Neural cell (in vitro differentiated cells): ENCODE data around the gene KLHL35. TPM values are rescaled to one million over a fixed set of nuclear protein-coding genes. Genes with fewer than 3 reads are reported as not detected.

Experiments
- H2AFZ ChIP-seq: fragments of 200-600, 300-800 bp; sonication (generic), shearing (Covaris generic); 2 replicates; pipeline ENCODE4 v1.6.0; 2014; ENCODE audit warnings: low read depth, mild to moderate bottlenecking, antibody characterized with exemption, low read length, moderate library complexity
- H3F3A ChIP-seq: fragments of 200-600 bp; shearing (Covaris generic); 2 replicates; pipeline ENCODE4 v1.6.1; 2016; ENCODE audit warnings: mild to moderate bottlenecking, moderate library complexity, mixed read lengths, antibody characterized with exemption, low read length; ENCODE audit not compliant: insufficient read depth, poor library complexity, severe bottlenecking
- H3K27ac ChIP-seq: fragments of 200-600, 300-800 bp; sonication (generic), shearing (Covaris generic); 2 replicates; pipeline ENCODE4 v1.5.1; 2014; ENCODE audit warnings: mild to moderate bottlenecking, low read length, moderate library complexity
- H3K27me3 ChIP-seq: fragments of 300-800, 200-600 bp; sonication (generic), shearing (Covaris generic); 2 replicates; pipeline ENCODE4 v1.6.0; 2014; ENCODE audit warnings: mild to moderate bottlenecking, low read depth, low read length, moderate library complexity; ENCODE audit not compliant: insufficient read depth
- H3K36me3 ChIP-seq: fragments of 300-800, 200-600 bp; sonication (generic), shearing (Covaris generic); 2 replicates; pipeline ENCODE4 v1.5.1; 2014; ENCODE audit warnings: mild to moderate bottlenecking, antibody characterized with exemption, low read length, moderate library complexity; ENCODE audit not compliant: insufficient read depth
- H3K4me2 ChIP-seq: fragments of 300-800, 200-600 bp; sonication (generic), shearing (Covaris generic); 2 replicates; pipeline ENCODE4 v1.6.0; 2014; ENCODE audit warnings: mild to moderate bottlenecking, low read length
- H3K4me3 ChIP-seq: fragments of 300-800, 200-600 bp; sonication (generic), shearing (Covaris generic); 2 replicates; pipeline ENCODE4 v1.5.1; 2014; ENCODE audit warnings: mild to moderate bottlenecking, low read length, moderate library complexity
- H3K79me2 ChIP-seq: fragments of 200-600 bp; shearing (Covaris generic); replicated peaks from 2 replicates; pipeline ENCODE4 v1.6.0; 2014; ENCODE audit warnings: mild to moderate bottlenecking, low read length, moderate library complexity; ENCODE audit not compliant: insufficient read depth
- H3K9ac ChIP-seq: fragments of 300-800, 200-600 bp; sonication (generic), shearing (Covaris generic); 2 replicates; pipeline ENCODE4 v1.6.1; 2016; ENCODE audit warnings: mild to moderate bottlenecking, low read length, mixed read lengths
- H3K9me2 ChIP-seq: fragments of 200-600 bp; shearing (Covaris generic); 2 replicates; pipeline ENCODE4 v1.6.1; 2016; ENCODE audit warnings: mild to moderate bottlenecking, low read length, mixed read lengths; ENCODE audit not compliant: insufficient read depth
- H3K9me3 ChIP-seq: fragments of 200-600, 300-800 bp; sonication (generic), shearing (Covaris generic); 2 replicates; pipeline ENCODE4 v1.6.1; 2016; ENCODE audit warnings: mild to moderate bottlenecking, mixed run types, low read length, moderate library complexity, mixed read lengths
- H4K20me1 ChIP-seq: fragments of 200-600 bp; shearing (Covaris generic); 2 replicates; pipeline ENCODE4 v1.6.1; 2016; ENCODE audit warnings: mild to moderate bottlenecking, mixed run types; ENCODE audit not compliant: insufficient read depth
- CTCF ChIP-seq: fragments of 450-650 bp; IDR thresholded peaks from 2 replicates; pipeline ENCODE4 v1.5.1; 2014; ENCODE audit warnings: antibody characterized with exemption, mild to moderate bottlenecking, moderate library complexity; ENCODE audit not compliant: poor library complexity, severe bottlenecking
- EP300 ChIP-seq: fragments of 450-650 bp; conservative IDR thresholded peaks from 2 replicates; pipeline ENCODE4 v1.6.1; 2014; ENCODE audit warnings: antibody characterized with exemption, mild to moderate bottlenecking, moderate library complexity; ENCODE audit not compliant: poor library complexity, severe bottlenecking
- EZH2 ChIP-seq: fragments of 200-600, 300-800 bp; shearing (Covaris generic), sonication (generic); IDR thresholded peaks from 2 replicates; pipeline ENCODE4 v1.6.1; 2014; ENCODE audit warnings: antibody characterized with exemption, low read length, borderline replicate concordance, mild to moderate bottlenecking; ENCODE audit not compliant: insufficient read depth, poor library complexity, severe bottlenecking
- MXI1 ChIP-seq: fragments of 450-650 bp; conservative IDR thresholded peaks from 2 replicates; pipeline ENCODE4 v1.6.1; 2014; ENCODE audit warnings: antibody characterized with exemption, mild to moderate bottlenecking; ENCODE audit not compliant: poor library complexity, severe bottlenecking
- POLR2AphosphoS5 ChIP-seq: IDR thresholded peaks from 2 replicates; pipeline ENCODE4 v1.6.1; 2012
- RAD21 ChIP-seq: fragments of 450-650 bp; conservative IDR thresholded peaks from 2 replicates; pipeline ENCODE4 v1.6.1; 2014; ENCODE audit warnings: antibody characterized with exemption, mild to moderate bottlenecking, moderate library complexity
- REST ChIP-seq: IDR thresholded peaks from 2 replicates; pipeline ENCODE4 v1.6.1; 2012; ENCODE audit warnings: borderline replicate concordance
- SMC3 ChIP-seq: fragments of 450-650 bp; conservative IDR thresholded peaks from 2 replicates; pipeline ENCODE4 v1.6.1; 2014; ENCODE audit warnings: antibody characterized with exemption, mild to moderate bottlenecking, moderate library complexity; ENCODE audit not compliant: poor library complexity
- TAF1 ChIP-seq: IDR thresholded peaks from 2 replicates; pipeline ENCODE4 v1.6.1; 2012; ENCODE audit warnings: low read depth
- polyA plus RNA-seq: library from polyadenylated mRNA; depleted of rRNA; stranded (reverse); fragments of >200 nt; gene quantifications from 2 replicates; pipeline ENCODE4 v1.2.3, GENCODE V29; 2014

The KLHL35 gene
- polyA plus RNA-seq, 1 donor from 2014 or later: 17.0 TPM

GRCh38 chr11:75442161-75442885 lies 9.3 kb upstream of the KLHL35 start:
- Histone ChIP-seq H2AFZ (no peak overlapping the region), H3K4me2 (no peak overlapping the region), H3K27ac (no peak overlapping the region), H3K27me3 (no peaks in the 10 kb centered on the region), H3K9ac (no peak overlapping the region), H3F3A (no peaks in the 10 kb centered on the region), H3K79me2 (no peaks in the 10 kb centered on the region), H3K36me3 (no peaks in the 10 kb centered on the region), H3K9me2 (no peaks in the 10 kb centered on the region), H3K4me3 (no peak overlapping the region), H3K9me3 (no peaks in the 10 kb centered on the region), H4K20me1 (no peaks in the 10 kb centered on the region)
- TF ChIP-seq SMC3: no peak
- TF ChIP-seq POLR2AphosphoS5: no peak
- no peak for TF ChIP-seq TAF1

GRCh38 chr11:75441804-75442132 lies 8.8 kb upstream of the KLHL35 start:
- no peak overlapping the region for H3K9ac ChIP-seq
- H3K4me3 ChIP-seq: no peak overlapping the region
- no peaks in the 10 kb centered on the region for H3F3A ChIP-seq
- H3K9me3 ChIP-seq: no peaks in the 10 kb centered on the region
- no peaks in the 10 kb centered on the region for H3K27me3 ChIP-seq
- H3K36me3 ChIP-seq: no peaks in the 10 kb centered on the region
- no peak overlapping the region for H3K4me2 ChIP-seq
- TF ChIP-seq TAF1: no peak
- no peak for TF ChIP-seq POLR2AphosphoS5
- H4K20me1 ChIP-seq: no peaks in the 10 kb centered on the region
- H3K27ac ChIP-seq: no peak overlapping the region
- H3K9me2 ChIP-seq: no peaks in the 10 kb centered on the region
- no peak overlapping the region for H2AFZ ChIP-seq
- H3K79me2 ChIP-seq: no peaks in the 10 kb centered on the region

DNA sequence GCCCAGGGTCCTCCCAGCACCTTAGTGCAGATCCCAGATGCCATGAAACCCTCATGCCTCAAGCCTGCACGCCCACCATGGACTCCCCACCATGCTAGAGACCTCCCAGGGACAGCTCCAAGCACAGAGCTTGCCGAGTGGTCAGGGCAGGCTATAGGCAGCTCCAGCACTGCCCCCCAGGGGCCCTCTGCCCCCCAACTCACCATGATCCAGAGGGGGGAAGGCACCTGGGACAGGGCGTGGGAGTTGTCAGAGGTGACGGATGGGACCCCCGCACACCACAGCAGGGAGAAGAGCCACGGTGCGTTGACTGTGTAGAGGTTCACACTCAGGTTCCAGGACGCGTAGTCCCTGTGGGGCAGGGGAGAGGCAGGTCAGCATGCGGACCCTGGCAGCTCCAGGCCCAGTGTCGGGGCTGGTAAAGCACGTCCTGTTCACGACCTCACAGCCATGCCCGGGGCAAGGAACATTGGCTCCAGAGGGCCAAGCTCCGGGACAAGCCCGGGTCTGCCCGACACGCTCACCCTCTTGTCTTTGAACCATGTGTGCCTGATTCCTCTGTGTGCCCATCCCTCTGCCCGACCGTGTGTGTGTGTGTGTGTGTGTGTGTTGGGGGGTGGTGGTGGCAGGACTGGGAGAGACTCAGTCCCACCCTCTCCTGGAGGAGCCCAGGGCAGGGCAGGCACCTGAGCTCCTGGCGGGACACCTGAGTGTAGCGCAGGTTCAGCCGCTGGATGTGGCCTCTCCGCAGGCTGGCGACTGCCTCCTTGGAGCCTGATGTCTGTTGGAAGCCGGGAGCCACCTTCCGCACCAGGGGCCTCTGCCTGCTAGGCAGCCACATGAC lies 8.2 kb upstream of the KLHL35 start:
- H3K27me3 ChIP-seq: no peaks in the 10 kb centered on the region
- H3K27ac ChIP-seq: no peak overlapping the region
- H3K4me3 ChIP-seq: no peak overlapping the region
- H3K9ac ChIP-seq: no peak overlapping the region
- H4K20me1 ChIP-seq: no peaks in the 10 kb centered on the region
- H3K79me2 ChIP-seq: no peaks in the 10 kb centered on the region
- H3K9me3 ChIP-seq: no peaks in the 10 kb centered on the region
- TF ChIP-seq MXI1: no peak
- TF ChIP-seq EZH2: no peak
- TF ChIP-seq CTCF: no peak
- TF ChIP-seq REST: no peak
- no peak for TF ChIP-seq SMC3
- TF ChIP-seq RAD21: no peak
- no peak for TF ChIP-seq POLR2AphosphoS5
- TF ChIP-seq EP300: no peak
- TF ChIP-seq TAF1: no peak
- no peak overlapping the region for H3K4me2 ChIP-seq
- H3K9me2 ChIP-seq: no peaks in the 10 kb centered on the region
- H3K36me3 ChIP-seq: no peaks in the 10 kb centered on the region
- no peaks in the 10 kb centered on the region for H3F3A ChIP-seq
- no peak overlapping the region for H2AFZ ChIP-seq
